Measurements from ENCODE around the gene NISCH.

GRCh38 chr3:52458031-52458760, 2.8 kb downstream of the NISCH start:
- TF ChIP-seq MAFK (IDR thresholded peaks at IDR 0.05; ENCODE audit: partially characterized antibody): no peak
- TF ChIP-seq CTCF (IDR thresholded peaks at IDR 0.05): no peak
- TF ChIP-seq ESRRA (IDR thresholded peaks at IDR 0.05; ENCODE audit: borderline replicate concordance, low read length): no peak
